ENCODE data around the gene NOL6. TPM values are rescaled to one million over a fixed set of nuclear protein-coding genes. Genes with fewer than 3 reads are reported as not detected.

The NOL6 gene
- total and polyA plus RNA-seq, 10 donors, result 20.0 to 48.1 (median 26.5) TPM

DNA sequence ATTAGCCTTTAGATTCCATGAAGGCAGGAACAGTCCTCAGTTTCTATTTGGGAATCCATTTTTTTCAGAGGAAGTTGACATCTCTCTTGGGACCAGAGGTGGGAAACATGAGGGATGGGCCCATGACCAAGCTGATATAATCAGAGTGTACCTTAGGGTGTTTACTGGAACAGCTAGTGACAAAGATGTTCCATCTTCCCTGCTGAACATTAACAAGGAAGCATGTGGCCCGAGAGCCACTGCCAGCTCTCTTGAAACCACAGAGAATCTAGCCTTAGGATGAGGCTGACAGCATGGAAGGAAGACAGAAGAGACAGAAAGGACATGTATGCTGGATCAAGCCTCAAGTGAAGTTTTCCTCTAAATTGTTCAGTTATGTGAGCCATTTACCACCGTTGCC, 42.3 kb downstream of the NOL6 start:
- Histone ChIP-seq H3K4me3 (no peak overlapping the region), H3K9me3 (no peaks in the 10 kb centered on the region), H3K27ac (no peak overlapping the region), H3K4me1 (peaks cover 0 to 17% (median 6%) of the 10 kb centered on the region in 6 donors), H3K27me3 (replicated peaks in 1 of 7) (no peaks in the 10 kb centered on the region), H3K36me3 (no peaks in the 10 kb centered on the region)
- 65 to 95% (median 79%) methylated on average over 2 of the region's 2 CpGs for WGBS, 5 donors
- TF ChIP-seq POLR2AphosphoS5 (IDR thresholded peaks at IDR 0.05) (no peak), POLR2A (IDR thresholded peaks at IDR 0.05) (no peak)
- TF ChIP-seq, protein P1, sequence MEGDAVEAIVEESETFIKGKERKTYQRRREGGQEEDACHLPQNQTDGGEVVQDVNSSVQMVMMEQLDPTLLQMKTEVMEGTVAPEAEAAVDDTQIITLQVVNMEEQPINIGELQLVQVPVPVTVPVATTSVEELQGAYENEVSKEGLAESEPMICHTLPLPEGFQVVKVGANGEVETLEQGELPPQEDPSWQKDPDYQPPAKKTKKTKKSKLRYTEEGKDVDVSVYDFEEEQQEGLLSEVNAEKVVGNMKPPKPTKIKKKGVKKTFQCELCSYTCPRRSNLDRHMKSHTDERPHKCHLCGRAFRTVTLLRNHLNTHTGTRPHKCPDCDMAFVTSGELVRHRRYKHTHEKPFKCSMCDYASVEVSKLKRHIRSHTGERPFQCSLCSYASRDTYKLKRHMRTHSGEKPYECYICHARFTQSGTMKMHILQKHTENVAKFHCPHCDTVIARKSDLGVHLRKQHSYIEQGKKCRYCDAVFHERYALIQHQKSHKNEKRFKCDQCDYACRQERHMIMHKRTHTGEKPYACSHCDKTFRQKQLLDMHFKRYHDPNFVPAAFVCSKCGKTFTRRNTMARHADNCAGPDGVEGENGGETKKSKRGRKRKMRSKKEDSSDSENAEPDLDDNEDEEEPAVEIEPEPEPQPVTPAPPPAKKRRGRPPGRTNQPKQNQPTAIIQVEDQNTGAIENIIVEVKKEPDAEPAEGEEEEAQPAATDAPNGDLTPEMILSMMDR (IDR thresholded peaks at IDR 0.05 in 8 of 11, conservative IDR thresholded peaks at IDR 0.05 in 3 of 11), result no peak
- no peak for DNase-seq
- intact Hi-C loops (cut with DNase I; ENCODE audit: low total_unique reads), result no loop called here

DNA sequence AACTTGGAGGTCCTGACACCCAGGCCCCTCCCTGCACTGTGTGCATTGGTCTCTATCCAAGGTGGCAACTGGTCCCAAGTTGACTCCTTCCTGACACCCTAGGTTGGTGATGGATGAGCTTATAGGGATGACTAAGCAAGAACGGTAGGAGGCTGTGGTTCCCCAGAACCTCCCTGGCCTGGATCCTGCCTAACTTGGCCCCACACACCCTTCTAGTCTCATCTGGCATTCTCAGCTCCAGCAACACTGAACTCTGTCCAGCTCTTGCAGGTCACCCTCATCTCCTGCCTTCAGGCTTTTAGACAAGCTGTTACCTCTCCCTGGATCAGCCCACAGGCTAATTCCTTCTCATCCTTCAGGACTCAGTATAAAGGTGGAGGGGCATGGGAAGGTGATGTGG, 42.8 kb downstream of the NOL6 start:
- no peak overlapping the region for H3K4me3 ChIP-seq
- intact Hi-C loops (cut with DNase I; ENCODE audit: low total_unique reads), result no loop called here
- no peak overlapping the region for H3K27ac ChIP-seq
- no peaks in the 10 kb centered on the region for H3K36me3 ChIP-seq
- H3K4me1 ChIP-seq, result peaks cover 0 to 12% (median 2%) of the 10 kb centered on the region in 6 donors
- 9 to 41% (median 25%) methylated on average over 1 of the region's 1 CpG for whole genome bisulfite sequencing, 5 donors
- DNase-seq, result no peak
- no peaks in the 10 kb centered on the region for H3K27me3 ChIP-seq (replicated peaks in 1 of 7)
- TF ChIP-seq, protein P1 (IDR thresholded peaks at IDR 0.05 in 8 of 11, conservative IDR thresholded peaks at IDR 0.05 in 3 of 11), result no peak
- TF ChIP-seq POLR2AphosphoS5 (IDR thresholded peaks at IDR 0.05), result no peak
- TF ChIP-seq POLR2A (IDR thresholded peaks at IDR 0.05), result no peak
- no peaks in the 10 kb centered on the region for H3K9me3 ChIP-seq

DNA sequence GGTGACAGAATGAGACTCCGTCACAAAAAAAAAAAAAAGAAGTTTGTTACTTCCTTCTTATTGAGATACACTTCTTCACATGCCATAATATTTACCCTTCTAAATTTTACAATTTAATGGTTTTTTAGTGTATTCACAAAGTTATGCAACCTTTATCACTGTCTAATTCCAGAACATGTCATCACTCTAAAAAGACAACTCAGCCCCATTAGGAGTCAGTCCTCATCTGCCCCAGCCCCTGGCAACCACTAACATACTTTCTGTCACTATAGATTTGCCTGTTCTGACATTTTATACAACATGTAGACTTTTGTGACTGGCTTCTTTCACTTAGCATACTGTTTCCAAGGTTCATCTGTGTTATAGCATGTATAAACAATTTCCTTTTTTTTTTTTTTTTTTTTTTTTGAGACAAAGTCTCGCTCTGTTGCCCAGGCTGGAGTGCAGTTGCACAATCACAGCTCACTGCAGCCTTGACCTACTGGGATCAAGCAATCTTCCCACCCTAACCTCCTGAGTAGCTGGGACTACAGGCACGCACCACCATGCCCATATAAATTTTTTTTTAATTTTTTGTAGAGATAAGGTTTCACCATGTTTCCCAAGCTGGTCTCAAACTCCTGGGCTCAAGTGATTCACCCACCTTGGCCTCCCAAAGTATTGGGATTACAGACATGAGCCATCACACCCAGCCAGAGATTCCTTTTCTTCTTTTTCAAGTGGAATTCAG, 44.3 kb downstream of the NOL6 start:
- H3K27ac ChIP-seq, result no peak overlapping the region
- H3K36me3 ChIP-seq, result no peaks in the 10 kb centered on the region
- no peak for DNase-seq
- H3K4me1 ChIP-seq, result peaks cover 0 to 4% (median 0%) of the 10 kb centered on the region in 6 donors
- TF ChIP-seq, protein P1 (IDR thresholded peaks at IDR 0.05 in 8 of 11, conservative IDR thresholded peaks at IDR 0.05 in 3 of 11), result no peak
- TF ChIP-seq POLR2AphosphoS5 (IDR thresholded peaks at IDR 0.05), result no peak
- no peak for TF ChIP-seq POLR2A (IDR thresholded peaks at IDR 0.05)
- H3K9me3 ChIP-seq, result no peaks in the 10 kb centered on the region
- 54 to 81% (median 69%) methylated on average over 3 of the region's 3 CpGs for whole genome bisulfite sequencing, 5 donors
- intact Hi-C loops (cut with DNase I; ENCODE audit: low total_unique reads), result no loop called here
- H3K4me3 ChIP-seq, result no peak overlapping the region
- H3K27me3 ChIP-seq (replicated peaks in 1 of 7), result no peaks in the 10 kb centered on the region

DNA sequence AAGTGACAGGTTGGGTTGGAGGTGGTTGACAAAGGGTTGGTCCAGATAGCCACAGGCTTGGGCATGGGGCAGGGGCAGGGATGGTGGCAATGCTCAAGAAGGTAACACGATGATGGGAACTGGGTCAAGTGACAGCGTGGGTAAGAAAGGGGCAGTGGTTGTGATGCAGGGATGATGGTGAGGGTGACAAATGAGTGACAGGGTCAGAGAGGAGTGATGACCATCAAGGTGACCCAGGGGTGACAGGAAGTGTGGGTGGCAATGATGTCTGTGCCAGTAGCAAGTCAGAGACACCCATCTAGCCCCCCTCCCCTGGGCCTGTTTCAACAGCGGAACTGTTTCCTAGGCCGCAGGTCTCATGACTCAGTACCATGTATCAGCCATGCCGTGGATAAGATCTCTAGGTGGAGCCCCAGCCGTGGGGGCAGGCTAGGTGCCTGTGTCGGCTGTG, 46.9 kb downstream of the NOL6 start:
- intact Hi-C loops (cut with DNase I; ENCODE audit: low total_unique reads), result no loop called here
- 84 to 92% (median 88%) methylated on average over 7 of the region's 7 CpGs for WGBS, 5 donors
- Histone ChIP-seq H3K4me1 (no peaks in the 10 kb centered on the region), H3K9me3 (no peaks in the 10 kb centered on the region), H3K4me3 (no peak overlapping the region), H3K36me3 (no peaks in the 10 kb centered on the region), H3K27me3 (replicated peaks in 1 of 7) (no peaks in the 10 kb centered on the region), H3K27ac (no peak overlapping the region)
- no peak for TF ChIP-seq POLR2A (IDR thresholded peaks at IDR 0.05)
- TF ChIP-seq, protein P1 (IDR thresholded peaks at IDR 0.05 in 8 of 11, conservative IDR thresholded peaks at IDR 0.05 in 3 of 11), result no peak
- TF ChIP-seq POLR2AphosphoS5 (IDR thresholded peaks at IDR 0.05), result no peak
- DNase-seq, result no peak
